HG03097 (cell line): ENCODE results near the gene SRPK3.
"Not testable (repeated sequence)": the region's sequence is repeated elsewhere in the genome, so short reads cannot be mapped to it uniquely, and the experiment has no call there.

Source experiments
- ATAC-seq: cut with Tn5 transposase; IDR thresholded peaks from one replicate; pipeline ENCODE4 v1.9.1; 2021; ENCODE audit not compliant: unreplicated experiment, low FRiP score

SRPK3 gene, protein sequence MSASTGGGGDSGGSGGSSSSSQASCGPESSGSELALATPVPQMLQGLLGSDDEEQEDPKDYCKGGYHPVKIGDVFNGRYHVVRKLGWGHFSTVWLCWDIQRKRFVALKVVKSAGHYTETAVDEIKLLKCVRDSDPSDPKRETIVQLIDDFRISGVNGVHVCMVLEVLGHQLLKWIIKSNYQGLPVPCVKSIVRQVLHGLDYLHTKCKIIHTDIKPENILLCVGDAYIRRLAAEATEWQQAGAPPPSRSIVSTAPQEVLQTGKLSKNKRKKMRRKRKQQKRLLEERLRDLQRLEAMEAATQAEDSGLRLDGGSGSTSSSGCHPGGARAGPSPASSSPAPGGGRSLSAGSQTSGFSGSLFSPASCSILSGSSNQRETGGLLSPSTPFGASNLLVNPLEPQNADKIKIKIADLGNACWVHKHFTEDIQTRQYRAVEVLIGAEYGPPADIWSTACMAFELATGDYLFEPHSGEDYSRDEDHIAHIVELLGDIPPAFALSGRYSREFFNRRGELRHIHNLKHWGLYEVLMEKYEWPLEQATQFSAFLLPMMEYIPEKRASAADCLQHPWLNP

DNA sequence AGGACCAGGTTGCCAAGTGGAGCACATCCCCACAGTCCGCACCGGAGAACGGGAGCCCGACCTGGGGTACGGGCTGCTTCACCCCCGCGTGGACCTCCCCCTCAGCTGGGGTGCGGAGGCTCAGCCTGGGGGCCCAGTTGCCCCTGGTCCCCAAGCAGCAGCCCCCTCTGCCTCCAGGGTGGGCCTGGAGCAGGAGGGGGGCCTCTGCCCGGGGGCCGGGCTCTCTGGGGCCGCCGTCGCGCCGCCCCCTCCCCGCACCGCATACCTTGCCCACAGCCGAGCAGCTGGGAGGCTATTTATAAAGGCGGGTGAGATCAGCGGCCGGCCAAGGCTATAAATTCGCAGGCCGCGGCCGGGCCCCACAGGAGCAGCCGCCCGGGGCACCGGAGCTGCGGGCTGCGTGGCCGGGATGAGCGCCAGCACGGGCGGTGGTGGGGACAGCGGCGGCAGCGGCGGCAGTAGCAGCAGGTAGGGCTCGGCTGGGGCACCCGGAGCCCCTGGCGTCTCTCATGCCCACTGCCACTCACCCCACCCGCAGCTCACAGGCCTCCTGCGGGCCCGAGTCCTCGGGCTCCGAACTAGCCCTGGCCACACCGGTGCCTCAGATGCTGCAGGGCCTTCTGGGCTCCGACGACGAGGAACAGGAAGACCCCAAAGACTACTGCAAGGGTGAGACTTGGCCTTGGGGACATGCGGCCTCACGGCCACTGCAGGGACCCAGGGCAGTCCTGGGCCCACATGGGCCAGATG is at the start of gene SRPK3:
TSS of gene SRPK3 (plus strand) at position 364 of the 750 bp plus-strand sequence. CDS start at position 410, 46 bp downstream.
- no peak for ATAC-seq

GRCh38 chrX:153731117-153731844 is 49.6 kb upstream of the SRPK3 start:
- ATAC-seq, result no peak

- ATAC-seq, result no peak
These were observed 49.0 kb upstream of the SRPK3 start for GRCh38 chrX:153731845-153732215.

- ATAC-seq, result no peak
These were observed 48.4 kb upstream of the SRPK3 start for GRCh38 chrX:153732401-153732800.

DNA sequence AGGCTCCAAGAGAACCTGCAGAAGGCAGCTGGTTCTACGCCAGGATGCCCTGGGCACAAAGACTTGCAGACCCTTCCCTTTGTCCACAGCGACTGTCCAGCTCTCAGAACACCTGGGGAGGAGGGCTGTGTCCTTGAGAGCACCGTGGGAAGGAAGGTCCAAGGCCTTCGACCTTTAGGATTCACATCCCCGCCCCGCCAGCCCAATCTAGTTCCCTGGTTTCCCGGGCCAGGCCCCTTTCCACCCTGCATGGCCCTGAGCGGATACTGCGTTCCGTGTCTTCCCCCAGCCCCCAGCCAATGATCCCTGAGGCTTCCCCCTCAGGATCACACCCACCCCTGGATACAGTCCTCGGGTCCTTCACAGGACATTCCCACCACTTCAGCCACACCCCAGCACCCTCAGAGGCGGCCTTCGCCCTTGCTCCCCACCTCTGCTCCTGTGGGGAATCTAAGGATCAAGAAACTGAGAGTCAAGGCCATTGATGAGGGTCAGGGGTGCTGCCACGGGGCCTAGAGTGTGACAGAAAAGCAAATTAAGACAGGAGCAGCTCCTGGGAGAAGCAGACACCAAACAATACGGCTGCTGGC is 47.1 kb upstream of the SRPK3 start:
- ATAC-seq, result no peak

- no peak for ATAC-seq
These were observed 46.0 kb upstream of the SRPK3 start for GRCh38 chrX:153734871-153735270.

GRCh38 chrX:153735274-153735673 is 45.6 kb upstream of the SRPK3 start:
- ATAC-seq, result no peak

DNA sequence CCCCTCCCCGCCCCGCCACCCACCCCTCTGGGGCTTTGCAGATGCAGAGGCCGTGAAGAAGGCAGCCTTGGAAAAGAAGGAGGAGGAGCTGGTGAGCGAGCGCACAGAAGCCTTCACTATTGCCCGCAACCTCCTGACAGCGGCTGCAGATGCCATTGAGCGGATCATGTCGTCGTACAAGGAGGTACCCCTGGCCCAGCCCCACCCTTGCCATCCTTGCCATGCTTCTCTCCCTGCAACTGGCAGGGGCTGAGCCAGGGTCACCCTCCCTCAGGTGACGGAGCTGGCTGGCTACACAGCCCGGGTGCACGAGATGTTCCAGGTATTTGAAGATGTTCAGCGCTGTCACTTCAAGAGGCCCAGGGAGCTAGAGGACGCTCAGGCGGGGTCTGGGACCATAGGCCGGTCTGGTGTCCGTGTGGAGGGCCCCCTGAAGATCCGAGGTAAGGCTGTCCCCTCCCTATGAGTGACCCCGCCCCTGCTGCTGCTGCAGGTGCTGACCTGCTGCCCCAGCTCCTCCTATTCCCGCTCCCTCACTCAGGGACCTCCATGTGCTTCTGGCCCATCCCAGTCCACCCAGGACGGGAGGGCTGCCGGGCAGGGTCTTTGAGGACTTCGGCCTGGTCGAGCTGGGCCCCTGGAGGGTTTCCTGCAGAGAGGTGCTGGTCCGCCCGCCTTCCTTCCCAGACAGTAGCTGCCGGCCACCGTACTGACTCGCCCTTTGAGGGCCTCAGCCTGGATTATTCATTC is 44.6 kb upstream of the SRPK3 start:
- no peak for ATAC-seq

DNA sequence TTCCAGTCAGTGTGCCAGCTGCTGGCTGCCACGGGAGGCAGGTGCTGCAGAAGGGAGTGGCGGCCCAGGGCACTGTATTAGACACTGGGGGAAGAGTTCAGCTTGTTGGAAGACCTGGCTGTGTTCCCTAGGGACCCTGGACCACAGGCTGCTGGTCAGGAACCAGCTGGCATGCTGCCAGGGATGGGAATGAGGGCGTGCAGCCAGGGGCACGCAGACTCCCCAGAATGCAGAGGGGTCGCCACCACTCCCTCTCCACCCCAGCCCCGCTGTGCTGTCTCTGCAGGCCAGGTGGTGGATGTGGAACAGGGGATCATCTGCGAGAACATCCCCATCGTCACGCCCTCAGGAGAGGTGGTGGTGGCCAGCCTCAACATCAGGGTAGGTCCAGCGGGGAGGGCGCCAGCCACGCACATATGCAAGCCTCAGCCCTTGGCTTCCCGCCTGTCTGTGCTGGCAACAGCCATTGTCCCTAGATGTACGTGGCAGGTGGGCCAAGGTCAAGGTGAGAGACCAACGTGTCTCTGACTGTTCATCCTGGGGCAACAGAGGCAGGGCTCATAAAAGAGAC is 43.9 kb upstream of the SRPK3 start:
- ATAC-seq, result no peak

DNA sequence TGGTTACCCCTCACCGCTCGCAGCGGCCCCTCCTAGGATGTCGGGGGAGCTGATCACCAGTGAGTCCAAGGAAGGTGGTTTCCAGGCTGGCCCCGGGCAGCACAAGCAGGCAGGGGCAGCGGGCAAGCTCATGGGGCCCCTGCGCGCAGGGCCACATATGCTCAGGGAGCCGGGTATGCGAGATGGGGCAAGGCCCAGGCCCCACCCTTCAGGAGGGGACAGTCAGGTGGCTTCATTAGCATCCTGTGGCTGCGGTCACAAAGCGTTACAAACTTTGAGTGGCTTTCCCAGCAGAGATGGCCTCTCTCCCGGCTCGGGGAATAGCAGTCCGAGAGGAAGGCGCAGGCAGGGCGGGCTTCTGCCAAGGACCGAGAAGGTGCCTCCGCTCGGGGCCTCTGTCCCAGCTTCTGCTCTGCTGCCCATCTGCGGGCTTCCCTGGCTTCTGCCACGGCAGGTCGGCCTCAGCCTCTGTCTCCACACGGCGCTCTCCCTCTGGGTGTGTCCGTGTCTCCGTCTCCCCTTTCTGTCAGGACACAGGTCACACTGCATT is 42.7 kb upstream of the SRPK3 start:
- no peak for ATAC-seq

- no peak for ATAC-seq
These were observed 40.9 kb upstream of the SRPK3 start for GRCh38 chrX:153739754-153740486.

DNA sequence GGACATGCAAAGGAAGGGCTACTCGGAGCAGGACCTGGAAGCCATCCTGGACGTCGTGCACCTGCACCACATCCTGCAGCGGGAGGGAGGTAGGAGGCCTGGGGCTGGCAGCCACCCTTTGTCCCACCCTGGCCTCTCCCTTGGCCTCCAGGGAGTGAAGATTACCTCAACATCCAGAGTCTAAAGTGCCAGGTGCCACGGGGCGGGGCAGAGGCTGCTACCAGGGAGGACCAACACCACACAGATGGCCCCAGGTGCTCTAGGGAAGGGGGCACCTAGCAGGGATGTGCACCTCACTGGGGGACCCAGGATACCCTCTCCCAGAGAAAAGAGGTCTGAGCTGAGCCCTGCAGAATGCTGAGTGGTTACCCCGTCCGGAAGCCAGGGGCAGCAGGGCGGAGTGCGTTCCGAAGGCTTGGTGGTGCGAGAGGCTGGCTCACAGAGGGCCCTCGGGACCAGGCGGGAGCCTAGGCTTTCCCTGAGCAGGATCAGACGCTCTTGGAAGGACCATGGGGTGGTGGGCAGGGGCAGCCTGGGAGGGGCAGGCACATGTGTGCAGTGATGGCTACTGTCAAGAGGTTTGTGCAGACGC is 40.1 kb upstream of the SRPK3 start:
- ATAC-seq, result no peak

DNA sequence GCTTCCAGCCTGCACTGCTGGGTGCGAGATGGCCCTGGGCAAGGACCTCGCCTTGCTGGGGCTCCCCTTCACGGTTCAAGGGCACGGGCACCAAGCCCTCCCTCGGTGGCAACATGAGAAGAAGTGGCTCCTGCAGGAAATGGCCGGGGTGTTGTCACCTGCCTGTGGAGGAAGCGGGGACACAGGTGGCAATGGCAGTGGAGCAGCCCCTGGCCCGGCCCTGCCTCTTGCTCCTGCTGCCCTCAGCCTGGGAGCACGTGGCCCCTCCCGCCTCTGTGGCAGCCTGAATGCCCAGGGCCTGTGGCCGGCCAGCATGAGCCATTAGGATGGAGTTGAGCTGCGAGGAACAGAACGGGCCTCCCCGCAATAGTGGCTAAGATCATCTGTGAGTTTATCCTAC is 39.4 kb upstream of the SRPK3 start:
- ATAC-seq, result no peak

DNA sequence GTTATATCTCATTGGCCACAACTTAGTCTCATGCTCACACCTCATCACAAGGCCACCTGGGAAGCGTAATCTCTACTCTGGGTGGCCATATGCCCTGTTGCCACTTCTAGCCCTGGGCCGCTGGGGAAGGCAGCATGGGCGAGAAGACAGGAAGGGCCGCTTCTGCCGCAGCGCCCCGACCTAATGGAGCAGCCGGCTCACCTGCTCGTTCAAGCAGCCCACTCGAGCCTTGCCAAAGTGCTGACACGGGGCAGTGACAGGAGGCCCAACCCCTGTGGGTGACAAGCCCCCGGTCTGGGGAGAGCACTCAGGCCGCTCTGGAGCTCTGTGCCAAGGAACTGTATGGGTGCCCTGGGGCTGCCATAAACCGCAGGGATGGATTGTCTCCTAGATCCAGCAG is 38.7 kb upstream of the SRPK3 start:
- ATAC-seq, result not testable (repeated sequence)

DNA sequence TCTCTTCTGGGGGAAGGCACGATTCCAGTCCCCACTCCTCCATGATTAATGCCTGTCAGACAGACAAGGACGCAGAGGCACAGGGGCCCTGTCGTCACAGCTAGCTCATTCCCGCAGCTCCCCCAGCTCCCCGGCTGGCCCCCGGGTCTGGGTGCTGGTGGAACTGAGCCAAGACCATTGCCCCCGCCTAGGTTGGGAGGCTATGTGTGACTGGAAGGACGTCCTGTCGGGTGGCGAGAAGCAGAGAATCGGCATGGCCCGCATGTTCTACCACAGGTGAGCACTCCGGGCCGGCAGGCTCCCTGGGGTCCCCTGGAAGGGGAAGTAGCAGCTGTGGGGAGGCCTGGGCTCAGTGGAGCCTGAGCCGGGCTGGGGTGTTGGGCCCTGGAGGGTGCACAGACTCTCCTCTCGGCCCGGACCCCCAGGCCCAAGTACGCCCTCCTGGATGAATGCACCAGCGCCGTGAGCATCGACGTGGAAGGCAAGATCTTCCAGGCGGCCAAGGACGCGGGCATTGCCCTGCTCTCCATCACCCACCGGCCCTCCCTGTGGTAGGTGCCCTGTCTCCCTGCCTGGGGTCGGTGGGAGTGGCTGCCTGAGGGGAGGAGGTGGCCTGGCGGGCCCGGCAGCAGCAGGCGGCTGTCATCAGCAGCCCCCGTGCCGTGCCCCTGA is 37.9 kb upstream of the SRPK3 start:
- ATAC-seq, result not testable (repeated sequence)

DNA sequence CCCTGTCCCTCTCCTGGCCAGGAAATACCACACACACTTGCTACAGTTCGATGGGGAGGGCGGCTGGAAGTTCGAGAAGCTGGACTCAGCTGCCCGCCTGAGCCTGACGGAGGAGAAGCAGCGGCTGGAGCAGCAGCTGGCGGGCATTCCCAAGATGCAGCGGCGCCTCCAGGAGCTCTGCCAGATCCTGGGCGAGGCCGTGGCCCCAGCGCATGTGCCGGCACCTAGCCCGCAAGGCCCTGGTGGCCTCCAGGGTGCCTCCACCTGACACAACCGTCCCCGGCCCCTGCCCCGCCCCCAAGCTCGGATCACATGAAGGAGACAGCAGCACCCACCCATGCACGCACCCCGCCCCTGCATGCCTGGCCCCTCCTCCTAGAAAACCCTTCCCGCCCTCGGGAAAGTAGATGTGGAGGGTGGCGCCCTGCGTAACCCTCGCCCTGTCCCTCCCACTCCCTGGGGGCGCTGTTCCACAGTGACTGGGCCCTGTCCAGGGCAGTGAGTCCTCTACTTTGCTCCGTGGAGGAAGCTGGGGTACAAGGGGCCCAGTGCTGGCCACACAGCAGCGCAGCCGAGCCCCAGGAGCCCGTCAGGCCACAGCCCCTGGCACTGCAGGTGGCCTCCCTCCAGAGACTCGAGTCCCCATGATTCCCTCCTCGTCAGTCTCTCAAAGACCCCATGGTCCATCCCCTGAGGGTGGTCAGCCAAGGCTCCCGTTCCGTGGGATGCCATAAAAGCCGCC is 37.2 kb upstream of the SRPK3 start:
- not testable (repeated sequence) for ATAC-seq
